GM21390 (cell line): ENCODE measurements around the gene PLBD2.
A peak's percentile ranks its signal among the peaks of the same experiment; 100 is the strongest.

Experiments
- ATAC-seq: cut with Tn5 transposase; IDR thresholded peaks from one replicate; pipeline ENCODE4 v1.9.1; 2021; ENCODE audit not compliant: unreplicated experiment

Gene PLBD2

GRCh38 chr12:113358381-113359132 lies at the start of gene PLBD2:
TSS of gene PLBD2 (plus strand) at chr12:113358587. CDS start at chr12:113358601, 14 bp downstream.
- ATAC-seq = peak; percentile 87

- no peak for ATAC-seq
Measured at GRCh38 chr12:113310489-113310888, 47.9 kb upstream of the PLBD2 start.

- no peak for ATAC-seq
Measured at GRCh38 chr12:113314121-113314529, 44.3 kb upstream of the PLBD2 start.

- no peak for ATAC-seq
Measured at GRCh38 chr12:113315358-113315757, 43.0 kb upstream of the PLBD2 start.

- no peak for ATAC-seq
Measured at GRCh38 chr12:113316155-113316554, 42.2 kb upstream of the PLBD2 start.

- no peak for ATAC-seq
Measured at GRCh38 chr12:113317122-113317521, 41.3 kb upstream of the PLBD2 start.

GRCh38 chr12:113318046-113318656 lies 40.2 kb upstream of the PLBD2 start:
- ATAC-seq = no peak

GRCh38 chr12:113318900-113319628 lies 39.3 kb upstream of the PLBD2 start:
- ATAC-seq = no peak

- ATAC-seq = no peak
Measured at GRCh38 chr12:113320401-113320800, 38.0 kb upstream of the PLBD2 start.

GRCh38 chr12:113322343-113322742 lies 36.0 kb upstream of the PLBD2 start:
- ATAC-seq = no peak

GRCh38 chr12:113325916-113326315 lies 32.5 kb upstream of the PLBD2 start:
- no peak for ATAC-seq

- no peak for ATAC-seq
Measured at GRCh38 chr12:113326775-113327395, 31.5 kb upstream of the PLBD2 start.

GRCh38 chr12:113328368-113328889 lies 30.0 kb upstream of the PLBD2 start:
- no peak for ATAC-seq

GRCh38 chr12:113329022-113329790 lies 29.2 kb upstream of the PLBD2 start:
- no peak for ATAC-seq

- ATAC-seq = no peak
Measured at GRCh38 chr12:113329791-113330417, 28.5 kb upstream of the PLBD2 start.

- no peak for ATAC-seq
Measured at GRCh38 chr12:113330505-113330904, 27.9 kb upstream of the PLBD2 start.

- ATAC-seq = no peak
Measured at GRCh38 chr12:113332688-113333417, 25.5 kb upstream of the PLBD2 start.

GRCh38 chr12:113333418-113333750 lies 25.0 kb upstream of the PLBD2 start:
- no peak for ATAC-seq
